Measurements from ENCODE around the gene MORN2.

Gene MORN2

DNA sequence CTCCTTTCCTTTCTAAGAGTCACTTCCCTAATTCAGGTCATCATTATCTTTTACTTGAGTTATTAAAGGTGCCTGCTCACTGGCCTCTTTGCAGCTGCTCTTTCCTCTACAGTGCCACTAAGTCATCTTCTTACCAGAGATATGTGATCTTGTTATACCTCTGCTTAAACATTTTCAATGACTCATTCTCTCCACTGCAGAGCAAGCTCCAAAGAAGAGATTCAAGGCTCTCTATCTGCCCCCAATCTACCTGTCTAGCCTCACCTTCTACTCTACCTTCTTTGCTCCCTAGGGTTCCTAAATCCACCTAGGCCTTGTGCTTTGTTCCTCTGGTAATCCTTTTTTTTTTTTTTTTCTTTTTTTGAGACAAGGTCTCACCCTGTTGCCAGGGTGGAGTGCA lies 17.0 kb downstream of the MORN2 start:
- DNase-seq: no peak

DNA sequence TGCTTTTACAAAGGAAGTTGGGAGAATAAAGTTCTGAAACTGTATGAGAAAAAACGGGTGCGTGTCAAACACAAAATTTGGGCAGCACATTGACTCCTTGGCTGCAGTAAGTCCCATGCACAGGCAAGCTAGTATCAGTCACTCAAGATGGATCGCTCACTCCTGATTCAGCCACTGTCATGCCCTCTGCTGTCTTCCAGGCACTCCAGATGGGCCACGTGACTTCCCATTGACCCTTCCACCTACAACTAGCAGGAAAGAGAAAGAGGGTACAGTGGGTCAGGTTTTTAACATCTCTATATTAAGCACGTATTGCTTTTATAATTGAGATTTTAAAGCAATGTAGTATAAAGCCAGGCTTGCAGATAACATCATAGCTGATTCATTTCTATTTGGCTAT lies 22.5 kb downstream of the MORN2 start:
- DNase-seq: no peak

DNA sequence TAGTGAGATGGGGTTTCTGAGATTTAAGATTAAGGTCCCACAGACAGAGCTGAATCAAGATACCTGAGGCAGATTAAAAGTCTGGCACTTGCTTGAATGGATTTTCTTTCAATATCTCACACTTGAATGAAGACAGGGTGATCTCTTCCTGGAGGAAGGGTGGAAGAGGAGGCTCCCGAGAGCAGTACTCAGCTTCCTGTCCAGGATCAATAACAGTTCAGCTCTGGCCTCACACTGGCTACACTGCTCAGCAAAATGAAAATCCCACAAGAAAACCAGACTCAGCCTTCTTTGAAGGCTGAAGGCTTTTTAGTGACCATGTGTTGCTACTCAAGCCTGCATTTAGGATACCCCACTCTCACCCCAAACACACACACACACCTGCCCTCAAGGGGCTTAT lies 24.9 kb downstream of the MORN2 start:
- no peak for DNase-seq

DNA sequence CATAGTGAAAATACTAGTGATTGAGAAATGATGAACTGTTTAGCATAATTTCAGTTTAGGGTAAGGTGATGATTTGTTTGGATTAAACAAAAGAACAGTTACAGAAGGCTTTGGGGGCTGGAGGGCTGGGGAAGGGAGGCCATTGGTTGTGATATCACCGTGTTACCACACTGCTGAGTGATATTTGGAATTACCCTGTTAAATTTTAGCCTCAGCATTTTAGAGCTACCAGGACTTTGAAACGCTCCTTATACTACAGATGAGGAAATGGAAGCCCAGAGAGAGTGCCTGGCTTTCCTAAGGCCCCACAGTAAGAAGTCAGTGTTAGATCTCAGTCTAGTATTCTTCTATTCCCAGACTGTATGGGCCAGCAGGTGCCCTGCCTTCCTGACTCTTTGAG lies 29.5 kb downstream of the MORN2 start:
- no peak for DNase-seq

DNA sequence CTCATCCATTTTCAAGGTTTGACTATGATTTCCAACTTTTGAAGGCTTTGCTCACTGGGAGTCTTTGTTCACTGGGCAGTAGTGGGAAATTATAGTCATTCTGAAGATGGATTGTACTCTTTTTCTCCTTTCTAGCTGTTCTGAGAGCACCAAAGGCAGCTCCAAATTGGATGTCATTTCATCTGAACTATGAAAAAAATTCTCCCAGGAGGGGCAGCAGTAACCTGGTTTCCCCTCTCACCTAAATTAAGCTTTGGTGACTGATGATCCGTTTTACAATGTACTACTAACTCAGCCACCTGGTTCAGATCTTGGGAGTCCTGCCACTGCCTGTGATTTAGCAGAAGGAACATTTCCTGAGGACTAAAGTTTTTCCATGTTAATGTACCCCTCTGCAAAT lies 31.5 kb downstream of the MORN2 start:
- DNase-seq: no peak

DNA sequence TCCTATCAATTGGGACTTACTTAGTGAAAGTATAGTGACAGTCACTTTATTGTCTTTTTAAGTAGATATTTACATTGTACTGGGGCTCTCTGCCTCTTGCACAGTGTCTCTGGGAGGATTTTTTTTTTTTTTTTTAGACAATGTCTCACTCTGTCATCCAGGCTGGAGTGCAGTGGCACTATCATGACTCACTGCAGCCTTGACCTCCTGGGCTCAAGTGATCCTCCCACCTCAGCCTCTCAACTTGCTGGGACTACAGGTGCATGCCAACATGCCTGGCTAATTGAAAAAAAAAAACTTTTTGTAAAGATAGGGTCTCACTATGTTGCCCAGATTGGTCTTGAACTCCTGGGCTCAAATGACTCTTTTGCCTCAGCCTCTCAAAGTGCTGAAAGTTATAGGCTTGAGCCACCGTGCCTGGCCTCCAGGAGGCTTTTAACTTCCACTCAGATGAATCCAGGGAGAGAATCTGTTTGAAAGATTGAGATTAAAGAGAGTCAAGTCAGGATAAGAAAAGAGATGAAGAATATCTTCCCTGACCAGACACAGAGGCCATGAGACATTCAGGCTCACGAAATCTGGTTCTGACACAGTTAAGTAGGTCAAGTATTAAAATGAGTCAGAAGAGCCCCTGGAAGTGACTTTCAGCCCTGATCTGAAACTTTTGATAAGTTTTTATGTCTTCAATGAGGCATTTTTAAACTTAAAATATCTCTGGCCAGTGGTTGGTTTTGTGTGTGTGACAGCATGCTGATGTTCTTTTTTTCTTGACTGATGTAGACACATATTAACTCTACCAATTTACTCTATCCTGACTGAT lies 32.2 kb downstream of the MORN2 start:
- DNase-seq: no peak

DNA sequence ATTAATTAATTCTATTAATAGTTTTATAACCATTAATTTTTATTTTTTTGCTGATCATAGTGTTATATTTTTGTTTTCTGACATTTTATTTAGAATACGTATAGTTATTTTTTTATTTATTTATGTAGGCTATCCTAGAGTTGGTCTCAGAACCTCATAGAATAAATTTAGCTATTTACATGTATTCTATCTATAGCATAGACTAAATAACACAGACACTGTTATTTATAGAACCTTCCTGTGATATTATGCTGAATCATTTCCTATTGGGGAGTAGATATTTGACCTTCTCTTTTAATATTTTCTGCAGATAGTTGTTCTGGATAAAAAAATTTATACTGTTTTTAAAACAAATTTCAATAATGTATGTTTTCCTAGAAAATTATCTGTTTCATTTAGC lies 34.1 kb downstream of the MORN2 start:
- DNase-seq: no peak

DNA sequence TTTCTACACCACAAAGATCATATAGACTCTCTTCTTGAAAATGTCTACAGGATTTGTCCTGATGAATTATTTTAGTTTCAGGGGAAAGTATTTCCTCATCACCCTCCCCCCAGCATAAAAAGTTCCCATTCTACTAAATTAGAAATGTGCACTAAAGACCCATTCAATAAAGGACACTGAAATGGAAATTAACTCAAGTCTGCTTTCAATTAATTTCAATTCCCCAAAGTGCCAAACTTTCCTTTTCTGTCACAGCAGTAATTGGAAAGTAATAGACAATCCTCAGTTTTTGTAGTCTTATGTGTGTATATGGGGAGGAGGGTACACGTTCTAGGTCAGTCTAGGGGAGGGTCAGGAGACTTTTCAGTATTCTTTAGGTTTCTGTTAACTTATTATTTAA lies 35.4 kb downstream of the MORN2 start:
- DNase-seq: no peak

DNA sequence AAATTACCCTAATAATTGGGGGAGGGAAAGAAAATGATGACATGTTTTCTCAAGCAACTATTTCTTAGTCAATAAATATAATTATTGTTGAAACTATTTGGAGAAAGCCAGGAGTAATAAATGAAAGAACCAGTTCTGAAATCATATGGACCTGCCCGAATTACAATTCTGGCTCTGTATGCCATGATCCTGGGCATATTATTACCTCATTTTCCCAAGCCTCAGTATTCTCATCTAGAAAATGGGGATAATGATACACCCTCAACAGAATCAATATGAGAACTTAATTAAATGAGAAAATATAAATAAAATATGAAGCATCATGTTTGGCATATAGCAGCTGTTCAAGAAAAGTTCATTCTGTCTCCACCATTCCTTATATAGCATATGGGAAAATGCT lies 36.8 kb downstream of the MORN2 start:
- no peak for DNase-seq

DNA sequence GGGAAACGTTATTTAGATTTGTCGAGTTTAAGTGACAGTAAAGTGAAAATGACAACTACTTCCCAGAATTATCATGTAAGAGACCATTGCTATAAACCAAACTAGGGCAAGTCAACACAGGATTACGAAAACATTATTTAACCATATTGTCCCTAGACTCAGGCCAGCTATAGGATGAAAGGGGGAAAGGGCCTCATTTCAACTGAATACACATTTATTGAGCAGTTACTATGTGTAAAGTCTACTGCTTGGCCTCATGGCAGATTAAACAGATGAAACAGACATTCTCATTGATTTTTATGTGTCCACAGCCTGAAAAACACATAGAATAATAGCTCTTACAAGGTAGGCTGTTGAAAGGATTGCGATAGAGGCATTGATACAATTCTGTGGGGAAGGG lies 46.6 kb downstream of the MORN2 start:
- no peak for DNase-seq

DNA sequence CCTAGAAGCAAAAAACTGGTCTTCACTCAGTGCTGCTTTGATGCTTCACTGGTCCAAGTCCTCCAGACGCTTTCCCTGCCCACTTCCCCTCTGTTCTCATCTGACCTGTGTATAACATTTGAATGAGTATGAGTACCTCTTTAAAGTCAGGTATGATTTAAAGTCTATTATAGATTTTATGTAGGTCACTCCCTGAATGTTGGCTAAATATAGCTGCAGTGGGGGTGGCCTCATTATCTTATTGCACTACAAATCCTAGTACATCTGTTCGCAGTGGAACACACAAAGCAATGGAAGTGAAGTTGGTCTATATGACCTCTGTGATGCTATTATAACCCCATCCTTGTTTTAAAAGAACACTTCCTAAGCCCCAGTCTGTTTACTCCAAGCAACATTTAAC lies 47.1 kb downstream of the MORN2 start:
- no peak for DNase-seq

DNA sequence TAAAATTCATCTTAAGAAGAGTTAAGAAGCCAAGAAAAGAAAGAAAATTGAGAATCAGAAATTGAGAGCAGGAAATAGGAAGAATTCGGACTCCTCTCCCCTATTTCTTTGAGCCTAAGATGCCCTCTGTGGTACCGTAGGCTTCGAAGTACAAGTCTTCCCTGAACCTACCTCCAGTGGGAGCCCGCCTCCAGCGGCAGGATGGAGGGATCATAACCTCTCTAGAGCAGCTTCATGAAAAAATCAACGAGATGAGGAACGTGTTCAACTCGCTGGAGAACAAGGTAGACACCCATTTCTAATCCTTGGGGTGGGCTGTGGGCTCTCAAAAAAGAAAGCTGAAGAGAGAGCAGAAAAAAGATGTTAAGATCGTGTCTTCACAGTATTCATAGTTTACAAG lies 50.2 kb downstream of the MORN2 start:
- DNase-seq: no peak

DNA sequence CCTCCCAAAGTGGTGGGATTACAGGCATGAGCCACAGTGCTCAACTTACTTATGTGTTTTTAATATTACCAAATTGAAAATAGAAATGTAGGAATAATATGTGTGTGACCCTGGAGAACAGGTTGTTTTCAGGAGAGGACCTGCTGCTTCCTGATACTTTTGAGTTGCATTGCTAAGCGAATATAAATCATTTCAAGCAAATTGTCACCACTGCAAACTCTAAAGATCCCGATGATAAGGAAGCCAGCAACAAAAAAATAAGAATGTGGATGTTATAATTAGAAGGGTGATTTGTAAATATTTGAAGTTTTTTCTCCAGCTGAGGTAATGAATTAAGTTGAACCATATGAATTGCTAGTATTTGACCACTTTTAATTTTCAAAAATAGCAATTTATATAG lies 54.8 kb downstream of the MORN2 start:
- DNase-seq: no peak

Data from activated naive CD4-positive, alpha-beta T cell treated with Interleukin-2 at 50 U/mL for 16 hours (primary cell).